ENCODE results near the gene ADAM19.

- TF ChIP-seq CTCF (IDR thresholded peaks at IDR 0.05; ENCODE audit: low read depth, low read length) (no peak), POLR2A (IDR thresholded peaks at IDR 0.05; ENCODE audit: extremely low read depth, insufficient read length) (no peak)
These were observed 43.6 kb downstream of the ADAM19 start for GRCh38 chr5:157532022-157532421.
